ENCODE results near the gene VMP1. TPM values are rescaled to one million over a fixed set of nuclear protein-coding genes. Genes with fewer than 3 reads are reported as not detected.

VMP1 gene
- total and polyA plus RNA-seq, 2 of the 13 experiments (the other 11 are each of a cell fraction or from before 2014, with no cell fraction given), result 186 to 271 TPM

DNA sequence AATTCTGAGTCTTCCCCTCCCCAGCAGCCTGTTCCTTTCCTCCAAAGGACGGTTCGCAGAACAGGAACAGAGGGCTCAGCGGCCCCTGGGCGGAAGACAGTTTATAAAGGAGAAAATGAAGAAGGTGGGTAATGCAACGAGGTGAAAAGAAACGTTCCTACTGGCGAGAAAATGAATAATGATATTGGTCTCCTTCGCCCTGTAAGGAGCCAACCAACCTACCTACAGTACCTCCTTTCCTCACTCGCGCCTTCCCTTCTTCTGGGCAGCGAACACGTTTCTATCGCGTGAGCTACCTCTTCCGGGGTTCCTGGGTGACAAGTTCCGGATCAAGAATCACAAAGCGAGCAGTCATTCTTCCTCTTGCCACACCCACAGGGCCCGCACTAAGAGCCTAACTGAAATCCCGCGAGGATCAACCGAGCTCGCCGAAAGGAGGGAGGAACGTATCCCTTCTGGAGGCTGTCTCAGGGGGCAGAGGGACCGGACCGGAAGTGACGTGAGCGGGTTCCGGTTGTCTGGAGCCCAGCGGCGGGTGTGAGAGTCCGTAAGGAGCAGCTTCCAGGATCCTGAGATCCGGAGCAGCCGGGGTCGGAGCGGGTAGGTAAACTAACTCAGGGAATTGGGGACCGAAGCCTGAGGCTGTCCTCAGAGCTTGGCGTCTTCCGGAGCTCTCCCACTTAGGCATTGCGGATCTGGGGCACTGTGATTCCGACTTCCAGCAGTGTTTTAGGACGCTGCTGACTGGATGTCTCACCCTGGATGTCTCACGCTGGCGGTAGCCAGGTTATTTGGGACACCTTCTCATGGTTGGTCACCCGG, at the start of gene VMP1, which contains the start of gene PTRH2 (continued):
- TF ChIP-seq, protein P1, sequence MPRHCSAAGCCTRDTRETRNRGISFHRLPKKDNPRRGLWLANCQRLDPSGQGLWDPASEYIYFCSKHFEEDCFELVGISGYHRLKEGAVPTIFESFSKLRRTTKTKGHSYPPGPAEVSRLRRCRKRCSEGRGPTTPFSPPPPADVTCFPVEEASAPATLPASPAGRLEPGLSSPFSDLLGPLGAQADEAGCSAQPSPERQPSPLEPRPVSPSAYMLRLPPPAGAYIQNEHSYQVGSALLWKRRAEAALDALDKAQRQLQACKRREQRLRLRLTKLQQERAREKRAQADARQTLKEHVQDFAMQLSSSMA (CRISPR knock-in tag; IDR thresholded peaks at IDR 0.05), result 0 out of 2 replicates have a peak, but pooled peaks have one; percentile 23
- TF ChIP-seq SNRNP70 (IDR thresholded peaks at IDR 0.05; ENCODE audit: low read depth, low read length) (no peak), ZNF34 (CRISPR knock-in tag; IDR thresholded peaks at IDR 0.05; ENCODE audit: borderline replicate concordance) (0 out of 2 replicates have a peak, but pooled peaks have one; percentile 67), ZNF775 (CRISPR knock-in tag; IDR thresholded peaks at IDR 0.05; ENCODE audit: borderline replicate concordance) (0 out of 2 replicates have a peak, but pooled peaks have one; percentile 39), PITX1 (CRISPR knock-in tag; IDR thresholded peaks at IDR 0.05) (peak; percentile 90), PAF1 (CRISPR knock-in tag; IDR thresholded peaks at IDR 0.05) (no peak), ZNF430 (CRISPR knock-in tag; IDR thresholded peaks at IDR 0.05) (peak; percentile 97), HNRNPH1 (optimal IDR thresholded peaks at IDR 0.05; ENCODE audit: low read depth, low read length) (no peak), MEIS2 (CRISPR knock-in tag; IDR thresholded peaks at IDR 0.05) (no peak; the same call in 1 of the 2 replicates), MIER2 (CRISPR knock-in tag; IDR thresholded peaks at IDR 0.05) (peak; percentile 73), ATF1 (CRISPR knock-in tag; IDR thresholded peaks at IDR 0.05) (peak; percentile 97), ZMAT3 (CRISPR knock-in tag; conservative IDR thresholded peaks at IDR 0.05) (peak; percentile 84; the same call in 1 of the 2 replicates)
- TF ChIP-seq, protein P2, sequence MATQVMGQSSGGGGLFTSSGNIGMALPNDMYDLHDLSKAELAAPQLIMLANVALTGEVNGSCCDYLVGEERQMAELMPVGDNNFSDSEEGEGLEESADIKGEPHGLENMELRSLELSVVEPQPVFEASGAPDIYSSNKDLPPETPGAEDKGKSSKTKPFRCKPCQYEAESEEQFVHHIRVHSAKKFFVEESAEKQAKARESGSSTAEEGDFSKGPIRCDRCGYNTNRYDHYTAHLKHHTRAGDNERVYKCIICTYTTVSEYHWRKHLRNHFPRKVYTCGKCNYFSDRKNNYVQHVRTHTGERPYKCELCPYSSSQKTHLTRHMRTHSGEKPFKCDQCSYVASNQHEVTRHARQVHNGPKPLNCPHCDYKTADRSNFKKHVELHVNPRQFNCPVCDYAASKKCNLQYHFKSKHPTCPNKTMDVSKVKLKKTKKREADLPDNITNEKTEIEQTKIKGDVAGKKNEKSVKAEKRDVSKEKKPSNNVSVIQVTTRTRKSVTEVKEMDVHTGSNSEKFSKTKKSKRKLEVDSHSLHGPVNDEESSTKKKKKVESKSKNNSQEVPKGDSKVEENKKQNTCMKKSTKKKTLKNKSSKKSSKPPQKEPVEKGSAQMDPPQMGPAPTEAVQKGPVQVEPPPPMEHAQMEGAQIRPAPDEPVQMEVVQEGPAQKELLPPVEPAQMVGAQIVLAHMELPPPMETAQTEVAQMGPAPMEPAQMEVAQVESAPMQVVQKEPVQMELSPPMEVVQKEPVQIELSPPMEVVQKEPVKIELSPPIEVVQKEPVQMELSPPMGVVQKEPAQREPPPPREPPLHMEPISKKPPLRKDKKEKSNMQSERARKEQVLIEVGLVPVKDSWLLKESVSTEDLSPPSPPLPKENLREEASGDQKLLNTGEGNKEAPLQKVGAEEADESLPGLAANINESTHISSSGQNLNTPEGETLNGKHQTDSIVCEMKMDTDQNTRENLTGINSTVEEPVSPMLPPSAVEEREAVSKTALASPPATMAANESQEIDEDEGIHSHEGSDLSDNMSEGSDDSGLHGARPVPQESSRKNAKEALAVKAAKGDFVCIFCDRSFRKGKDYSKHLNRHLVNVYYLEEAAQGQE (IDR thresholded peaks at IDR 0.05; ENCODE audit: borderline replicate concordance in 1 of 2, low read depth in 1 of 2, low read length in 2 of 2), result peak in 1 of 2 experiments; percentile 63; a peak in 2 of 4 replicates
- TF ChIP-seq, protein P3, sequence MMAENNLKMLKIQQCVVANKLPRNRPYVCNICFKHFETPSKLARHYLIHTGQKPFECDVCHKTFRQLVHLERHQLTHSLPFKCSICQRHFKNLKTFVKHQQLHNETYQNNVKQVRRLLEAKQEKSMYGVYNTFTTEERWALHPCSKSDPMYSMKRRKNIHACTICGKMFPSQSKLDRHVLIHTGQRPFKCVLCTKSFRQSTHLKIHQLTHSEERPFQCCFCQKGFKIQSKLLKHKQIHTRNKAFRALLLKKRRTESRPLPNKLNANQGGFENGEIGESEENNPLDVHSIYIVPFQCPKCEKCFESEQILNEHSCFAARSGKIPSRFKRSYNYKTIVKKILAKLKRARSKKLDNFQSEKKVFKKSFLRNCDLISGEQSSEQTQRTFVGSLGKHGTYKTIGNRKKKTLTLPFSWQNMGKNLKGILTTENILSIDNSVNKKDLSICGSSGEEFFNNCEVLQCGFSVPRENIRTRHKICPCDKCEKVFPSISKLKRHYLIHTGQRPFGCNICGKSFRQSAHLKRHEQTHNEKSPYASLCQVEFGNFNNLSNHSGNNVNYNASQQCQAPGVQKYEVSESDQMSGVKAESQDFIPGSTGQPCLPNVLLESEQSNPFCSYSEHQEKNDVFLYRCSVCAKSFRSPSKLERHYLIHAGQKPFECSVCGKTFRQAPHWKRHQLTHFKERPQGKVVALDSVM (CRISPR knock-in tag; IDR thresholded peaks at IDR 0.05), result peak; percentile 64
- TF ChIP-seq, protein P4, sequence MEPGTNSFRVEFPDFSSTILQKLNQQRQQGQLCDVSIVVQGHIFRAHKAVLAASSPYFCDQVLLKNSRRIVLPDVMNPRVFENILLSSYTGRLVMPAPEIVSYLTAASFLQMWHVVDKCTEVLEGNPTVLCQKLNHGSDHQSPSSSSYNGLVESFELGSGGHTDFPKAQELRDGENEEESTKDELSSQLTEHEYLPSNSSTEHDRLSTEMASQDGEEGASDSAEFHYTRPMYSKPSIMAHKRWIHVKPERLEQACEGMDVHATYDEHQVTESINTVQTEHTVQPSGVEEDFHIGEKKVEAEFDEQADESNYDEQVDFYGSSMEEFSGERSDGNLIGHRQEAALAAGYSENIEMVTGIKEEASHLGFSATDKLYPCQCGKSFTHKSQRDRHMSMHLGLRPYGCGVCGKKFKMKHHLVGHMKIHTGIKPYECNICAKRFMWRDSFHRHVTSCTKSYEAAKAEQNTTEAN (CRISPR knock-in tag; conservative IDR thresholded peaks at IDR 0.05), result 0 out of 2 replicates have a peak, but pooled peaks have one; percentile 18
- TF ChIP-seq, protein P5, sequence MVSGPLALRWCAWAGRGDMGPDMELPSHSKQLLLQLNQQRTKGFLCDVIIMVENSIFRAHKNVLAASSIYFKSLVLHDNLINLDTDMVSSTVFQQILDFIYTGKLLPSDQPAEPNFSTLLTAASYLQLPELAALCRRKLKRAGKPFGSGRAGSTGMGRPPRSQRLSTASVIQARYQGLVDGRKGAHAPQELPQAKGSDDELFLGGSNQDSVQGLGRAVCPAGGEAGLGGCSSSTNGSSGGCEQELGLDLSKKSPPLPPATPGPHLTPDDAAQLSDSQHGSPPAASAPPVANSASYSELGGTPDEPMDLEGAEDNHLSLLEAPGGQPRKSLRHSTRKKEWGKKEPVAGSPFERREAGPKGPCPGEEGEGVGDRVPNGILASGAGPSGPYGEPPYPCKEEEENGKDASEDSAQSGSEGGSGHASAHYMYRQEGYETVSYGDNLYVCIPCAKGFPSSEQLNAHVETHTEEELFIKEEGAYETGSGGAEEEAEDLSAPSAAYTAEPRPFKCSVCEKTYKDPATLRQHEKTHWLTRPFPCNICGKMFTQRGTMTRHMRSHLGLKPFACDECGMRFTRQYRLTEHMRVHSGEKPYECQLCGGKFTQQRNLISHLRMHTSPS (CRISPR knock-in tag; IDR thresholded peaks at IDR 0.05; ENCODE audit: low read depth), result peak; percentile 55; the same call in 1 of the 2 replicates
- TF ChIP-seq, protein P6, sequence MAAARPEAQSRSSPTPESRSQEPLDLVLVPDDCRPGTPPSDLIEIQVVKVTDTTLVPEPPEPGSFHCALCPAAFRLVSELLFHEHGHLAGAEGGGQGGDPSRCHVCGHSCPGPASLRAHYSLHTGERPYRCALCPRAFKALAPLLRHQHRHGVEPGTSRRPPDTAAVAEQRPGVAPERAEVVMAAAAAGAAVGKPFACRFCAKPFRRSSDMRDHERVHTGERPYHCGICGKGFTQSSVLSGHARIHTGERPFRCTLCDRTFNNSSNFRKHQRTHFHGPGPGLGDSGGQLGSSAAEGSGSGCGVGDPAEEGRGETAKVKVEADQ (CRISPR knock-in tag; IDR thresholded peaks at IDR 0.05; ENCODE audit: borderline replicate concordance), result peak; percentile 53; the same call in 1 of the 2 replicates
